Right ventricle myocardium superior (tissue), 1 donor: ENCODE results near the gene RALGAPA2. TPM values are rescaled to one million over a fixed set of nuclear protein-coding genes. Genes with fewer than 3 reads are reported as not detected.

ENCODE experiments used
- ATAC-seq: fragments of 200-7000 bp; cut with Tn5 transposase; one replicate; pipeline ENCODE4 v1.9.1; 2020; ENCODE audit warnings: mild to moderate bottlenecking; ENCODE audit not compliant: poor library complexity
- DNase-seq: peaks from one replicate; pipeline ENCODE4 v3.0.0-alpha.2; 2020
- intact Hi-C: fragments of 100-400 bp; cut with DNase I; formaldehyde crosslinking; loops from one replicate; pipeline ENCODE4 v1.11.2; 2022
- long read RNA-seq: library from polyadenylated mRNA; unstranded; transcript quantifications from one replicate; pipeline ENCODE4 v2.0.0, GENCODE V29; 2021
- total RNA-seq: library from RNA; stranded (reverse); fragmentation: NEBNext Ultra II Directional; extraction: Animal tissue kit (Norgen Biotek cat#: 25700); gene quantifications from one replicate; pipeline ENCODE4 v1.2.1, GENCODE V29; 2021
- donor health status: DM: no; HTN: yes; CAD: no; lungs with severe emphysema.

Gene RALGAPA2
- 15.5 TPM for total RNA-seq
- long read RNA-seq, partial matches to known transcripts = 4 of 6 reads
- long read RNA-seq, other reads (novel, unspliced or antisense) = 2 of 6 reads

- ATAC-seq (peak; percentile 99), DNase-seq (peak; percentile 98)
- intact Hi-C loops = loop anchor here (10.0 kb wide), 1 partner anchor 72 kb away; no protein-coding TSS in a partner anchor
These were observed at the start of gene RALGAPA2 for GRCh38 chr20:20712474-20713243. Gene RALGAPA2, minus strand, starts transcription at chr20:20712644. Its CDS starts 164 bp downstream, at chr20:20712480.

GRCh38 chr20:20761301-20761700 is 48.9 kb upstream of the RALGAPA2 start:
- intact Hi-C loops = no loop called here
- no peak for DNase-seq
- no peak for ATAC-seq

GRCh38 chr20:20759132-20759531 is 46.7 kb upstream of the RALGAPA2 start:
- DNase-seq (no peak), ATAC-seq (no peak)
- intact Hi-C loops = no loop called here

- no peak for DNase-seq
- intact Hi-C loops = no loop called here
- no peak for ATAC-seq
These were observed 43.4 kb upstream of the RALGAPA2 start for GRCh38 chr20:20755674-20756319.

GRCh38 chr20:20755231-20755630 is 42.8 kb upstream of the RALGAPA2 start:
- ATAC-seq = no peak
- intact Hi-C loops = no loop called here
- DNase-seq = no peak

- DNase-seq (no peak), ATAC-seq (no peak)
- intact Hi-C loops = no loop called here
These were observed 42.3 kb upstream of the RALGAPA2 start for GRCh38 chr20:20754714-20755113.

- no peak for ATAC-seq
- no peak for DNase-seq
- intact Hi-C loops = no loop called here
These were observed 40.3 kb upstream of the RALGAPA2 start for GRCh38 chr20:20752712-20753111.

- ATAC-seq = no peak
- no peak for DNase-seq
- intact Hi-C loops = no loop called here
These were observed 34.9 kb upstream of the RALGAPA2 start for GRCh38 chr20:20747298-20747697.

- ATAC-seq (no peak), DNase-seq (no peak)
- intact Hi-C loops = no loop called here
These were observed 31.8 kb upstream of the RALGAPA2 start for GRCh38 chr20:20744170-20744725.

- ATAC-seq (peak; percentile 97), DNase-seq (peak; percentile 88)
- intact Hi-C loops = no loop called here
These were observed 31.2 kb upstream of the RALGAPA2 start for GRCh38 chr20:20743511-20744169.

GRCh38 chr20:20741087-20742045 is 28.9 kb upstream of the RALGAPA2 start:
- intact Hi-C loops = no loop called here
- DNase-seq = no peak

GRCh38 chr20:20740541-20740940 is 28.1 kb upstream of the RALGAPA2 start:
- ATAC-seq = no peak
- intact Hi-C loops = no loop called here
- no peak for DNase-seq

More at GRCh38 chr20:20741087-20742045, 28.9 kb upstream of the RALGAPA2 start:
- ATAC-seq = no peak

GRCh38 chr20:20737158-20737557 is 24.7 kb upstream of the RALGAPA2 start:
- ATAC-seq (peak; percentile 15), DNase-seq (no peak)

GRCh38 chr20:20736303-20736702 is 23.9 kb upstream of the RALGAPA2 start:
- ATAC-seq = no peak
- no peak for DNase-seq

More at GRCh38 chr20:20737158-20737557, 24.7 kb upstream of the RALGAPA2 start:
- intact Hi-C loops = no loop called here

GRCh38 chr20:20734475-20734948 is 22.1 kb upstream of the RALGAPA2 start:
- intact Hi-C loops = no loop called here
- DNase-seq (no peak), ATAC-seq (no peak)

More at GRCh38 chr20:20736303-20736702, 23.9 kb upstream of the RALGAPA2 start:
- intact Hi-C loops = no loop called here

GRCh38 chr20:20733943-20734342 is 21.5 kb upstream of the RALGAPA2 start:
- intact Hi-C loops = no loop called here
- DNase-seq (no peak), ATAC-seq (no peak)

- intact Hi-C loops = no loop called here
These were observed 20.2 kb upstream of the RALGAPA2 start for GRCh38 chr20:20732641-20733040.

GRCh38 chr20:20731945-20732296 is 19.5 kb upstream of the RALGAPA2 start:
- intact Hi-C loops = no loop called here
- DNase-seq (no peak), ATAC-seq (peak; percentile 69)

More at GRCh38 chr20:20732641-20733040, 20.2 kb upstream of the RALGAPA2 start:
- ATAC-seq (no peak), DNase-seq (no peak)
